HEK293 (cell line): ENCODE results near the gene RNF138.

ENCODE experiments used
- CTCF ChIA-PET: fragments of 350-600 bp; formaldehyde crosslinking; extraction: SDS; loops from one replicate; lab custom pipeline; 2021; ENCODE audit warnings: antibody characterized with exemption; lab: Yijun Ruan, JAX
- POLR2A ChIA-PET: fragments of 300-600 bp; formaldehyde crosslinking; extraction: SDS; loops from one replicate; lab custom pipeline; 2020; ENCODE audit warnings: antibody characterized with exemption, inconsistent platforms; lab: Yijun Ruan, JAX
- H3K27ac ChIP-seq: fragments of 200-500 bp; sonication (Bioruptor generic); 2 replicates; pipeline ENCODE4 v1.5.1; 2014; ENCODE audit warnings: low read depth, low read length, control low read depth, inconsistent platforms; ENCODE audit errors: extremely low read depth
- H3K36me3 ChIP-seq, 2 experiments: fragments of 200-500 bp in 1 of 2; sonication (Bioruptor generic) in 1 of 2; 1 replicate in 1 of 2; 2 replicates in 1 of 2; pipeline ENCODE4 v1.5.1; 2014 to 2017; ENCODE audit warnings: inconsistent platforms in 2 of 2, low read length in 2 of 2; ENCODE audit not compliant: control insufficient read depth in 2 of 2, insufficient read depth in 1 of 2
- H3K4me1 ChIP-seq: fragments of 200-500 bp; sonication (Bioruptor generic); 2 replicates; pipeline ENCODE4 v1.5.1; 2014; ENCODE audit warnings: mild to moderate bottlenecking, low read length, inconsistent platforms; ENCODE audit not compliant: control insufficient read depth, insufficient read depth
- H3K4me3 ChIP-seq: 2 replicates; pipeline ENCODE4 v1.5.1; 2011; ENCODE audit warnings: low read depth, mild to moderate bottlenecking, control low read depth, low read length, moderate library complexity
- H3K9me3 ChIP-seq: fragments of 200-500 bp; sonication (Bioruptor generic); 2 replicates; pipeline ENCODE4 v1.5.1; 2014; ENCODE audit warnings: low read depth, low read length, inconsistent platforms; ENCODE audit not compliant: control insufficient read depth, insufficient read depth
- EGR2 ChIP-seq: fragments of 450-650 bp; formaldehyde crosslinking; IDR thresholded peaks from 2 replicates; pipeline ENCODE4 v1.5.1; 2016; ENCODE audit warnings: low read depth, missing biosample characterization, missing genetic modification characterization
- FEZF1 ChIP-seq: fragments of 450-650 bp; formaldehyde crosslinking; IDR thresholded peaks from 2 replicates; pipeline ENCODE4 v1.5.1; 2016; ENCODE audit warnings: missing biosample characterization, missing genetic modification characterization
- GLIS1 ChIP-seq: fragments of 450-650 bp; formaldehyde crosslinking; IDR thresholded peaks from 2 replicates; pipeline ENCODE4 v1.5.1; 2016; ENCODE audit warnings: missing biosample characterization, missing genetic modification characterization
- GLIS2 ChIP-seq: fragments of 450-650 bp; formaldehyde crosslinking; IDR thresholded peaks from 2 replicates; pipeline ENCODE4 v1.5.1; 2016; ENCODE audit warnings: missing biosample characterization, missing genetic modification characterization
- INSM2 ChIP-seq: fragments of 450-650 bp; formaldehyde crosslinking; IDR thresholded peaks from 2 replicates; pipeline ENCODE4 v1.5.1; 2016; ENCODE audit warnings: missing biosample characterization, missing genetic modification characterization
- KLF1 ChIP-seq: fragments of 450-650 bp; formaldehyde crosslinking; IDR thresholded peaks from 2 replicates; pipeline ENCODE4 v1.5.1; 2016; ENCODE audit warnings: missing biosample characterization, missing genetic modification characterization
- MZF1 ChIP-seq: fragments of 450-650 bp; formaldehyde crosslinking; IDR thresholded peaks from 2 replicates; pipeline ENCODE4 v1.5.1; 2017; ENCODE audit warnings: missing biosample characterization, missing genetic modification characterization, borderline replicate concordance
- PRDM10 ChIP-seq: fragments of 450-650 bp; formaldehyde crosslinking; IDR thresholded peaks from 2 replicates; pipeline ENCODE4 v1.5.1; 2016; ENCODE audit warnings: missing biosample characterization, missing genetic modification characterization
- RBAK ChIP-seq: fragments of 450-650 bp; formaldehyde crosslinking; IDR thresholded peaks from 2 replicates; pipeline ENCODE4 v1.5.1; 2016; ENCODE audit warnings: missing biosample characterization, missing genetic modification characterization
- REPIN1 ChIP-seq: fragments of 450-650 bp; formaldehyde crosslinking; IDR thresholded peaks from 2 replicates; pipeline ENCODE4 v1.5.1; 2017; ENCODE audit warnings: missing biosample characterization, missing genetic modification characterization, low read depth
- SETDB1 ChIP-seq: IDR thresholded peaks from one replicate; pipeline ENCODE4 v1.6.1; 2017; ENCODE audit warnings: mild to moderate bottlenecking, low read length, moderate library complexity, mixed read lengths; ENCODE audit not compliant: insufficient read length
- SP7 ChIP-seq: fragments of 450-650 bp; formaldehyde crosslinking; IDR thresholded peaks from 2 replicates; pipeline ENCODE4 v1.5.1; 2016; ENCODE audit warnings: missing biosample characterization, missing genetic modification characterization
- TCF7L2 ChIP-seq: IDR thresholded peaks from 2 replicates; pipeline ENCODE4 v1.6.1; 2011; ENCODE audit warnings: low read depth, mild to moderate bottlenecking, inconsistent platforms, low read length, moderate library complexity, borderline replicate concordance
- TRIM28 ChIP-seq: IDR thresholded peaks from 2 replicates; pipeline ENCODE4 v1.6.1; 2011; ENCODE audit warnings: low read length, control low read depth, borderline replicate concordance
- WT1 ChIP-seq: fragments of 450-650 bp; formaldehyde crosslinking; IDR thresholded peaks from 2 replicates; pipeline ENCODE4 v1.5.1; 2016; ENCODE audit warnings: missing biosample characterization, missing genetic modification characterization
- ZBTB17 ChIP-seq: fragments of 450-650 bp; formaldehyde crosslinking; IDR thresholded peaks from 2 replicates; pipeline ENCODE4 v1.5.1; 2016; ENCODE audit warnings: missing biosample characterization, missing genetic modification characterization
- ZBTB6 ChIP-seq: fragments of 450-650 bp; formaldehyde crosslinking; IDR thresholded peaks from 2 replicates; pipeline ENCODE4 v1.5.1; 2017; ENCODE audit warnings: missing biosample characterization, missing genetic modification characterization
- ZBTB8A ChIP-seq: fragments of 450-650 bp; formaldehyde crosslinking; IDR thresholded peaks from 2 replicates; pipeline ENCODE4 v1.5.1; 2016; ENCODE audit warnings: missing biosample characterization, missing genetic modification characterization
- ZNF121 ChIP-seq: fragments of 450-650 bp; formaldehyde crosslinking; IDR thresholded peaks from 2 replicates; pipeline ENCODE4 v1.5.1; 2016; ENCODE audit warnings: missing biosample characterization, missing genetic modification characterization
- ZNF18 ChIP-seq: fragments of 450-650 bp; formaldehyde crosslinking; IDR thresholded peaks from 2 replicates; pipeline ENCODE4 v1.5.1; 2016; ENCODE audit warnings: missing biosample characterization, missing genetic modification characterization
- ZNF221 ChIP-seq: fragments of 450-650 bp; formaldehyde crosslinking; IDR thresholded peaks from 2 replicates; pipeline ENCODE4 v1.5.1; 2017; ENCODE audit warnings: missing biosample characterization, missing genetic modification characterization, borderline replicate concordance
- ZNF473 ChIP-seq: fragments of 450-650 bp; formaldehyde crosslinking; IDR thresholded peaks from 2 replicates; pipeline ENCODE4 v1.5.1; 2017; ENCODE audit warnings: missing biosample characterization, missing genetic modification characterization
- ZNF530 ChIP-seq: fragments of 450-650 bp; formaldehyde crosslinking; IDR thresholded peaks from 2 replicates; pipeline ENCODE4 v1.5.1; 2016; ENCODE audit warnings: low read depth, missing biosample characterization, missing genetic modification characterization
- ZNF561 ChIP-seq: fragments of 450-650 bp; IDR thresholded peaks from 2 replicates; pipeline ENCODE4 v1.5.1; 2018; ENCODE audit warnings: missing biosample characterization, missing genetic modification characterization, borderline replicate concordance
- ZNF747 ChIP-seq: fragments of 450-650 bp; formaldehyde crosslinking; IDR thresholded peaks from 2 replicates; pipeline ENCODE4 v1.5.1; 2016; ENCODE audit warnings: missing biosample characterization, missing genetic modification characterization
- ZNF777 ChIP-seq: fragments of 450-650 bp; formaldehyde crosslinking; IDR thresholded peaks from 2 replicates; pipeline ENCODE4 v1.5.1; 2017; ENCODE audit warnings: missing biosample characterization, missing genetic modification characterization, borderline replicate concordance
- ZSCAN4 ChIP-seq: fragments of 450-650 bp; formaldehyde crosslinking; IDR thresholded peaks from 2 replicates; pipeline ENCODE4 v1.5.1; 2017; ENCODE audit warnings: missing biosample characterization, missing genetic modification characterization

The RNF138 gene

GRCh38 chr18:32093523-32093922 lies 1.8 kb downstream of the RNF138 start (continued):
- TF ChIP-seq ZSCAN4 (tag by site-specific recombination) = no peak
- TF ChIP-seq ZNF561 = 0 out of 2 replicates have a peak, but pooled peaks have one; percentile 19
- TF ChIP-seq RBAK (tag by site-specific recombination) = no peak
- TF ChIP-seq ZBTB17 (tag by site-specific recombination) = no peak
- TF ChIP-seq ZNF747 (tag by site-specific recombination) = no peak
- TF ChIP-seq EGR2 (tag by site-specific recombination) = no peak
- peak; percentile 47; the same call in 1 of the 2 replicates for TF ChIP-seq TCF7L2
- TF ChIP-seq MZF1 (tag by site-specific recombination) = no peak
- 0 out of 2 replicates have a peak, but pooled peaks have one; percentile 17 for TF ChIP-seq SP7 (tag by site-specific recombination)

- CTCF ChIA-PET = no interaction called here
Observed at GRCh38 chr18:32095192-32095899, 3.7 kb downstream of the RNF138 start.

More at GRCh38 chr18:32095192-32095899, 3.7 kb downstream of the RNF138 start:
- H3K4me1 ChIP-seq = peaks cover 4% of the 10 kb centered on the region; the same call in 1 of the 2 replicates
- no peak overlapping the region for H3K27ac ChIP-seq
- POLR2A ChIA-PET = interaction anchor here (0.9 kb wide), 1 partner anchor 77 kb away, joined by 4 read pairs; the partner anchor contains the start of gene RNF125
- TF ChIP-seq REPIN1 (no peak), PRDM10 (tag by site-specific recombination) (peak; percentile 39), SP7 (tag by site-specific recombination) (peak; percentile 18; the same call in 1 of the 2 replicates), ZNF221 (no peak), TRIM28 (peak; percentile 61), ZNF777 (tag by site-specific recombination) (no peak), GLIS2 (peak; percentile 26; the same call in 1 of the 2 replicates), ZNF121 (tag by site-specific recombination) (peak; percentile 89), ZNF530 (no peak), ZBTB6 (no peak), ZNF473 (tag by site-specific recombination) (no peak), KLF1 (peak; percentile 34; the same call in 1 of the 2 replicates), ZNF18 (tag by site-specific recombination) (0 out of 2 replicates have a peak, but pooled peaks have one; percentile 40), SETDB1 (peak; percentile 71), INSM2 (tag by site-specific recombination) (no peak), GLIS1 (tag by site-specific recombination) (no peak), WT1 (tag by site-specific recombination) (peak; percentile 37; the same call in 1 of the 2 replicates), ZBTB8A (peak; percentile 41; the same call in 1 of the 2 replicates), FEZF1 (tag by site-specific recombination) (peak; percentile 50; the same call in 1 of the 2 replicates)
- H3K36me3 ChIP-seq = peaks cover 0 to 32% of the 10 kb centered on the region in 2 experiments; a peak in 2 of 3 replicates
- H3K9me3 ChIP-seq = no peaks in the 10 kb centered on the region
- no peak overlapping the region for H3K4me3 ChIP-seq
